ENCODE measurements around the gene CX3CL1.

- TF ChIP-seq CTCF (IDR thresholded peaks at IDR 0.05) (no peak), EZH2 (IDR thresholded peaks at IDR 0.05; ENCODE audit: borderline replicate concordance, insufficient read depth, low read depth, low read length, poor library complexity, severe bottlenecking) (no peak)
Observed at GRCh38 chr16:57434003-57434402, 61.7 kb downstream of the CX3CL1 start.

Data from B cell (primary cell).